ENCODE measurements around the gene KDM6A.

The KDM6A gene

DNA sequence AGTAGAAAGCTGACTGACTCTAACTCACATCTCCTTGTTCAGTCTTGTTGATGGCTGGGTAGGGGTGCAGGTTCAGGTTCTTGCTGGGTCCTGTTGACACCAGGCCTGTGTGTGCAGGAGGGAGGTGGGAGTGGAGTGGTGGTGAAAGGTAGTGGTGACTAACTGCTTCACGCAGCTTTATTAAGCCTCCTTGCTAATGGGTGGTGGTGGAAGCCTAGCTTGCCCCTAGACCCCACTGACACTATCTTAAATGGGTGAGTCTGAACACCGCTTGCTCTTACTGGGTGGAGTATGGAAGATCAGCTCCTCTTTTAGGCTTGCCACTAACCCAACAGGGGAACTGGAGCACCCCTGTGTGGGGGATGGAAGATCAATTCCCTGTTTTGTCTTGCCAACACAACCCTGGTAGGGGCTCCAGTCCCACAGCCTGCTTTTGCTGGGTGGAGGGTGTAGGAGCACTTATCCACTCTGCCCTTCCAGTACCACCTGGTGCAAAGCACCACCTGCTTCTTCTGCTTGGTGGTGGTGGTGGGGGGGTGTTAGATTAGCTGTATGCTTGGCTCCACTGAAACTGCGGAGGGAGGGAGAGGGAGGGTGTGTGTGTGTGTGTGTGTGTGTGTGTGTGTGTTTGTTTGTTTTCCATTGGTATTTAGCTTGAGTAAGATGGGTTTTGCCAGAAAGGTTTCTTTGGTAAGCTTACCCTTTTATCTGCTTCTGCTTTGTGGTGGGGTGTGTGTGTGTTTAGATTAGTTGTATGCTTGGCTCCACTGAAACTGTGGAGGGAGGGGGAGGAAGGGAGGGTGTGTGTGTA is 25.6 kb downstream of the KDM6A start:
- no peak for ATAC-seq

DNA sequence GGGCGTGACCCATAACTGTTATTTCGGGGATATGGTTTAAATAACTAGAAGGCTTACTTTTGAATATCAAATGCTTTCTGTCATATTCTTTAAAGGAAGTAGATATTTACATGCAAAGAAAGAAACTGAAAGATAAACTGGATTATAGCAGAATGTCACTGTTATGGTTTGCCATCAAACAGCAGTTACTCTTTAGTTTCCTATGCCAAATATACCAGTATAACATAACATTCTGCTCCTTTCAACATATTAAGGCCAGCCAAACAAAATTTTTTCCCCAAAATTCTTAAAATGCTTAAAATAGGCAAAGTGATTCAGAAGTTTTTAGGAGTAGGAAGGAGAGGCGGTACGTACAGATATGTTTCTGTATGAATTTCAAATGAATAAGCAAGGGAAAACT is 27.0 kb downstream of the KDM6A start:
- TF ChIP-seq ZNF8 (CRISPR knock-in tag; IDR thresholded peaks at IDR 0.05), result no peak
- TF ChIP-seq, protein P1, sequence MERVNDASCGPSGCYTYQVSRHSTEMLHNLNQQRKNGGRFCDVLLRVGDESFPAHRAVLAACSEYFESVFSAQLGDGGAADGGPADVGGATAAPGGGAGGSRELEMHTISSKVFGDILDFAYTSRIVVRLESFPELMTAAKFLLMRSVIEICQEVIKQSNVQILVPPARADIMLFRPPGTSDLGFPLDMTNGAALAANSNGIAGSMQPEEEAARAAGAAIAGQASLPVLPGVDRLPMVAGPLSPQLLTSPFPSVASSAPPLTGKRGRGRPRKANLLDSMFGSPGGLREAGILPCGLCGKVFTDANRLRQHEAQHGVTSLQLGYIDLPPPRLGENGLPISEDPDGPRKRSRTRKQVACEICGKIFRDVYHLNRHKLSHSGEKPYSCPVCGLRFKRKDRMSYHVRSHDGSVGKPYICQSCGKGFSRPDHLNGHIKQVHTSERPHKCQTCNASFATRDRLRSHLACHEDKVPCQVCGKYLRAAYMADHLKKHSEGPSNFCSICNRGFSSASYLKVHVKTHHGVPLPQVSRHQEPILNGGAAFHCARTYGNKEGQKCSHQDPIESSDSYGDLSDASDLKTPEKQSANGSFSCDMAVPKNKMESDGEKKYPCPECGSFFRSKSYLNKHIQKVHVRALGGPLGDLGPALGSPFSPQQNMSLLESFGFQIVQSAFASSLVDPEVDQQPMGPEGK (CRISPR knock-in tag; IDR thresholded peaks at IDR 0.05; ENCODE audit: borderline replicate concordance), result no peak
- TF ChIP-seq ZFP30 (CRISPR knock-in tag; IDR thresholded peaks at IDR 0.05), result no peak
- no peak for TF ChIP-seq TCF4 (CRISPR knock-in tag; IDR thresholded peaks at IDR 0.05; ENCODE audit: borderline replicate concordance)
- TF ChIP-seq ZNF565 (CRISPR knock-in tag; conservative IDR thresholded peaks at IDR 0.05; ENCODE audit: low read depth), result no peak
- TF ChIP-seq ARNTL (CRISPR knock-in tag; IDR thresholded peaks at IDR 0.05; ENCODE audit: borderline replicate concordance, low read depth), result no peak
- no peak for TF ChIP-seq BACH2 (CRISPR knock-in tag; IDR thresholded peaks at IDR 0.05; ENCODE audit: borderline replicate concordance)
- no peak for ATAC-seq

More for the DNA sequence above, 25.6 kb downstream of the KDM6A start:
- TF ChIP-seq ZFP30 (CRISPR knock-in tag; IDR thresholded peaks at IDR 0.05) (no peak), TCF4 (CRISPR knock-in tag; IDR thresholded peaks at IDR 0.05; ENCODE audit: borderline replicate concordance) (no peak), TSHZ2 (CRISPR knock-in tag; IDR thresholded peaks at IDR 0.05) (no peak), ZNF70 (CRISPR knock-in tag; IDR thresholded peaks at IDR 0.05) (no peak), BACH2 (CRISPR knock-in tag; IDR thresholded peaks at IDR 0.05; ENCODE audit: borderline replicate concordance) (no peak), ZNF8 (CRISPR knock-in tag; IDR thresholded peaks at IDR 0.05) (no peak), CREB5 (CRISPR knock-in tag; IDR thresholded peaks at IDR 0.05; ENCODE audit: low read depth) (no peak), ZFP3 (CRISPR knock-in tag; IDR thresholded peaks at IDR 0.05) (no peak), SNAI2 (CRISPR knock-in tag; IDR thresholded peaks at IDR 0.05) (no peak), GLIS3 (CRISPR knock-in tag; IDR thresholded peaks at IDR 0.05) (no peak), ARNTL (CRISPR knock-in tag; IDR thresholded peaks at IDR 0.05; ENCODE audit: borderline replicate concordance, low read depth) (no peak)
- TF ChIP-seq, protein P1 (CRISPR knock-in tag; IDR thresholded peaks at IDR 0.05; ENCODE audit: borderline replicate concordance), result no peak

DNA sequence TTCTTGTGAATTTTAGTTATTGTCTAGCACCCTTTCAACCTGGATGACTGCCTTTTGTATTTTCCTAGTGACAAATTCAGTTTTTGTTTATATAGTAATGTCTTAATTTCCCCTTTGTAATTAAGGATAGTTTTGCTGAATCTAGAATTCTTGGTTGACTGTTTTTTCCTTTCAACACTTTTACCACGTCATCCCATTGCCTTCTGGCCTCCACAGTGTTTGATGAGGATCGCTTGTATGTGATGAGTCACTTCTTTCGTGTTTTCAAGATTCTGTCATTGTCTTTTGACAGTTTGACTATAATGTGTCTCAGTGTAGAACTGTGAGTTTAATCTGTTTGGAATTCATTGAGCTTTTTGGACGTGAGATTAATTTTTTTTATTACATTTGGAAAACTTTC is 30.1 kb downstream of the KDM6A start:
- TF ChIP-seq CREB5 (CRISPR knock-in tag; IDR thresholded peaks at IDR 0.05; ENCODE audit: low read depth), result no peak
- TF ChIP-seq, protein P2, sequence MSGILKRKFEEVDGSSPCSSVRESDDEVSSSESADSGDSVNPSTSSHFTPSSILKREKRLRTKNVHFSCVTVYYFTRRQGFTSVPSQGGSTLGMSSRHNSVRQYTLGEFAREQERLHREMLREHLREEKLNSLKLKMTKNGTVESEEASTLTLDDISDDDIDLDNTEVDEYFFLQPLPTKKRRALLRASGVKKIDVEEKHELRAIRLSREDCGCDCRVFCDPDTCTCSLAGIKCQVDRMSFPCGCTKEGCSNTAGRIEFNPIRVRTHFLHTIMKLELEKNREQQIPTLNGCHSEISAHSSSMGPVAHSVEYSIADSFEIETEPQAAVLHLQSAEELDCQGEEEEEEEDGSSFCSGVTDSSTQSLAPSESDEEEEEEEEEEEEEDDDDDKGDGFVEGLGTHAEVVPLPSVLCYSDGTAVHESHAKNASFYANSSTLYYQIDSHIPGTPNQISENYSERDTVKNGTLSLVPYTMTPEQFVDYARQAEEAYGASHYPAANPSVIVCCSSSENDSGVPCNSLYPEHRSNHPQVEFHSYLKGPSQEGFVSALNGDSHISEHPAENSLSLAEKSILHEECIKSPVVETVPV (CRISPR knock-in tag; IDR thresholded peaks at IDR 0.05), result no peak
- no peak for TF ChIP-seq ESRRG (CRISPR knock-in tag; IDR thresholded peaks at IDR 0.05)
- TF ChIP-seq, protein P1 (CRISPR knock-in tag; IDR thresholded peaks at IDR 0.05; ENCODE audit: borderline replicate concordance), result no peak
- no peak for TF ChIP-seq RARB (CRISPR knock-in tag; IDR thresholded peaks at IDR 0.05)
- no peak for TF ChIP-seq TSHZ2 (CRISPR knock-in tag; IDR thresholded peaks at IDR 0.05)
- no peak for TF ChIP-seq BACH2 (CRISPR knock-in tag; IDR thresholded peaks at IDR 0.05; ENCODE audit: borderline replicate concordance)
- no peak for TF ChIP-seq TOX (CRISPR knock-in tag; IDR thresholded peaks at IDR 0.05; ENCODE audit: borderline replicate concordance)
- TF ChIP-seq SNAI2 (CRISPR knock-in tag; IDR thresholded peaks at IDR 0.05), result no peak
- ATAC-seq, result no peak; the same call in 2 of the 3 replicates

Data from SK-N-SH treated with all-trans-retinoic acid at 6 μM for 48 hours (cell line).